ENCODE data around the gene SLC24A3.

The SLC24A3 gene

GRCh38 chr20:19552221-19553180, 340.1 kb downstream of the SLC24A3 start:
- Histone ChIP-seq H3K4me3 (ENCODE audit: low read length) (no peak overlapping the region), H3K79me2 (ENCODE audit: low read length) (no peaks in the 10 kb centered on the region), H3K27me3 (ENCODE audit: low read depth, low read length) (no peaks in the 10 kb centered on the region), H3K9me3 (ENCODE audit: insufficient read depth, low read length) (no peaks in the 10 kb centered on the region), H3K9ac (ENCODE audit: low read length) (no peak overlapping the region), H3K27ac (ENCODE audit: low read length) (no peak overlapping the region), H3K36me3 (replicated peaks; ENCODE audit: low read depth, low read length) (no peaks in the 10 kb centered on the region), H3K4me2 (ENCODE audit: low read length) (peak overlapping the region; percentile 41), H3K4me1 (ENCODE audit: low read length) (peaks cover 22% of the 10 kb centered on the region), H2AFZ (ENCODE audit: low read depth, low read length) (no peak overlapping the region; the same call in 1 of the 2 replicates), H4K20me1 (ENCODE audit: insufficient read depth, low read length) (no peaks in the 10 kb centered on the region)
- TF ChIP-seq CTCF (IDR thresholded peaks at IDR 0.05; ENCODE audit: low read depth, low read length) (no peak), EZH2phosphoT487 (IDR thresholded peaks at IDR 0.05; ENCODE audit: low read depth) (no peak)

GRCh38 chr20:19554666-19555065, 342.2 kb downstream of the SLC24A3 start:
- Histone ChIP-seq H3K4me2 (ENCODE audit: low read length) (no peak overlapping the region), H3K4me3 (ENCODE audit: low read length) (no peak overlapping the region), H3K79me2 (ENCODE audit: low read length) (no peaks in the 10 kb centered on the region), H3K9ac (ENCODE audit: low read length) (no peak overlapping the region), H3K9me3 (ENCODE audit: insufficient read depth, low read length) (no peaks in the 10 kb centered on the region), H4K20me1 (ENCODE audit: insufficient read depth, low read length) (no peaks in the 10 kb centered on the region), H3K4me1 (ENCODE audit: low read length) (peaks cover 22% of the 10 kb centered on the region), H3K27me3 (ENCODE audit: low read depth, low read length) (0 out of 2 replicates have a peak, but pooled peaks cover under 1% of the 10 kb centered on the region), H3K36me3 (replicated peaks; ENCODE audit: low read depth, low read length) (no peaks in the 10 kb centered on the region), H3K27ac (ENCODE audit: low read length) (no peak overlapping the region), H2AFZ (ENCODE audit: low read depth, low read length) (no peak overlapping the region; the same call in 1 of the 2 replicates)
- no peak for TF ChIP-seq EZH2phosphoT487 (IDR thresholded peaks at IDR 0.05; ENCODE audit: low read depth)
- TF ChIP-seq CTCF (IDR thresholded peaks at IDR 0.05; ENCODE audit: low read depth, low read length): no peak

- TF ChIP-seq EZH2phosphoT487 (IDR thresholded peaks at IDR 0.05; ENCODE audit: low read depth) (no peak), CTCF (IDR thresholded peaks at IDR 0.05; ENCODE audit: low read depth, low read length) (no peak)
- 0 out of 2 replicates have a peak, but pooled peaks cover 3% of the 10 kb centered on the region for H3K27me3 ChIP-seq (ENCODE audit: low read depth, low read length)
- no peak overlapping the region for H3K9ac ChIP-seq (ENCODE audit: low read length)
- H3K79me2 ChIP-seq (ENCODE audit: low read length): no peaks in the 10 kb centered on the region
- no peaks in the 10 kb centered on the region for H3K9me3 ChIP-seq (ENCODE audit: insufficient read depth, low read length)
- H4K20me1 ChIP-seq (ENCODE audit: insufficient read depth, low read length): no peaks in the 10 kb centered on the region
- no peak overlapping the region for H2AFZ ChIP-seq (ENCODE audit: low read depth, low read length)
- no peak overlapping the region for H3K4me2 ChIP-seq (ENCODE audit: low read length)
- H3K27ac ChIP-seq (ENCODE audit: low read length): no peak overlapping the region
- H3K4me1 ChIP-seq (ENCODE audit: low read length): peaks cover 17% of the 10 kb centered on the region
- H3K4me3 ChIP-seq (ENCODE audit: low read length): no peak overlapping the region
- H3K36me3 ChIP-seq (replicated peaks; ENCODE audit: low read depth, low read length): no peaks in the 10 kb centered on the region
Measured at GRCh38 chr20:19555726-19556125, 343.3 kb downstream of the SLC24A3 start.

- no peak overlapping the region for H3K4me3 ChIP-seq (ENCODE audit: low read length)
- H3K36me3 ChIP-seq (replicated peaks; ENCODE audit: low read depth, low read length): no peaks in the 10 kb centered on the region
- no peak overlapping the region for H3K27ac ChIP-seq (ENCODE audit: low read length)
- TF ChIP-seq CTCF (IDR thresholded peaks at IDR 0.05; ENCODE audit: low read depth, low read length) (no peak), EZH2phosphoT487 (IDR thresholded peaks at IDR 0.05; ENCODE audit: low read depth) (no peak)
- no peaks in the 10 kb centered on the region for H4K20me1 ChIP-seq (ENCODE audit: insufficient read depth, low read length)
- 0 out of 2 replicates have a peak, but pooled peaks cover 3% of the 10 kb centered on the region for H3K27me3 ChIP-seq (ENCODE audit: low read depth, low read length)
- H3K9ac ChIP-seq (ENCODE audit: low read length): no peak overlapping the region
- no peaks in the 10 kb centered on the region for H3K9me3 ChIP-seq (ENCODE audit: insufficient read depth, low read length)
- H3K4me1 ChIP-seq (ENCODE audit: low read length): peaks cover 14% of the 10 kb centered on the region
- no peaks in the 10 kb centered on the region for H3K79me2 ChIP-seq (ENCODE audit: low read length)
- no peak overlapping the region for H3K4me2 ChIP-seq (ENCODE audit: low read length)
- no peak overlapping the region for H2AFZ ChIP-seq (ENCODE audit: low read depth, low read length)
Measured at GRCh38 chr20:19557291-19557690, 344.8 kb downstream of the SLC24A3 start.
